Loucy (cell line): ENCODE results near the gene RARRES2.
A peak's percentile ranks its signal among the peaks of the same experiment; 100 is the strongest.
"Not testable (repeated sequence)": the region's sequence is repeated elsewhere in the genome, so short reads cannot be mapped to it uniquely, and the experiment has no call there.

Source experiments
- H2AFZ ChIP-seq: fragments of 200-600 bp; sonication (generic); 2 replicates; pipeline ENCODE4 v1.6.0; 2016; ENCODE audit warnings: antibody characterized with exemption, mild to moderate bottlenecking, low read length, moderate library complexity
- H3F3A ChIP-seq: fragments of 200-600 bp; 2 replicates; pipeline ENCODE4 v1.6.0; 2016; ENCODE audit warnings: antibody characterized with exemption, low read depth, mild to moderate bottlenecking
- H3K27me3 ChIP-seq: fragments of 200-600 bp; sonication (generic); 2 replicates; pipeline ENCODE4 v1.6.1; 2014; ENCODE audit warnings: low read length, mild to moderate bottlenecking; ENCODE audit not compliant: insufficient read depth, poor library complexity, severe bottlenecking
- H3K36me3 ChIP-seq: fragments of 200-600 bp; sonication (generic); 2 replicates; pipeline ENCODE4 v1.6.1; 2016; ENCODE audit warnings: low read length; ENCODE audit not compliant: insufficient read depth
- H3K4me1 ChIP-seq: fragments of 200-600 bp; sonication (generic); 2 replicates; pipeline ENCODE4 v1.5.1; 2014; ENCODE audit warnings: low read length, mild to moderate bottlenecking; ENCODE audit not compliant: insufficient read depth, poor library complexity, severe bottlenecking
- H3K4me2 ChIP-seq: fragments of 200-600 bp; sonication (generic); 2 replicates; pipeline ENCODE4 v1.6.0; 2014; ENCODE audit warnings: antibody characterized with exemption, low read length, low read depth, mild to moderate bottlenecking; ENCODE audit not compliant: poor library complexity, severe bottlenecking
- H3K4me3 ChIP-seq: fragments of 200-600 bp; sonication (generic); 2 replicates; pipeline ENCODE4 v1.5.1; 2014; ENCODE audit warnings: low read length, mild to moderate bottlenecking, mixed read lengths; ENCODE audit not compliant: poor library complexity, severe bottlenecking
- H3K79me2 ChIP-seq: fragments of 200-600 bp; sonication (generic); 2 replicates; pipeline ENCODE4 v1.6.1; 2014; ENCODE audit warnings: low read length; ENCODE audit not compliant: insufficient read depth
- H3K9ac ChIP-seq: fragments of 200-600 bp; sonication (generic); 2 replicates; pipeline ENCODE4 v1.6.0; 2014; ENCODE audit warnings: mild to moderate bottlenecking, low read depth, low read length, moderate library complexity; ENCODE audit not compliant: poor library complexity, severe bottlenecking
- H3K9me2 ChIP-seq: fragments of 200-600 bp; sonication (generic); replicated peaks from 2 replicates; pipeline ENCODE4 v1.6.1; 2016; ENCODE audit warnings: low read depth, low read length, mixed read lengths
- H3K9me3 ChIP-seq: fragments of 200-600 bp; sonication (generic); 2 replicates; pipeline ENCODE4 v1.6.1; 2014; ENCODE audit warnings: mild to moderate bottlenecking, antibody characterized with exemption, low read length, low read depth; ENCODE audit not compliant: insufficient read depth
- H4K20me1 ChIP-seq: fragments of 200-600 bp; sonication (generic); 2 replicates; pipeline ENCODE4 v1.6.0; 2014; ENCODE audit warnings: antibody characterized with exemption, low read length, mild to moderate bottlenecking; ENCODE audit not compliant: insufficient read depth, poor library complexity, severe bottlenecking
- EZH2phosphoT487 ChIP-seq: fragments of 200-600 bp; IDR thresholded peaks from 2 replicates; pipeline ENCODE4 v1.6.1; 2018; ENCODE audit warnings: antibody characterized with exemption, mild to moderate bottlenecking, moderate library complexity, borderline replicate concordance
- TF ChIP-seq, protein P1 (sequence below): fragments of 200-600 bp; sonication (generic); conservative IDR thresholded peaks from 2 replicates; pipeline ENCODE4 v1.5.1; 2014; ENCODE audit warnings: mild to moderate bottlenecking, antibody characterized with exemption, low read length

RARRES2 gene

DNA sequence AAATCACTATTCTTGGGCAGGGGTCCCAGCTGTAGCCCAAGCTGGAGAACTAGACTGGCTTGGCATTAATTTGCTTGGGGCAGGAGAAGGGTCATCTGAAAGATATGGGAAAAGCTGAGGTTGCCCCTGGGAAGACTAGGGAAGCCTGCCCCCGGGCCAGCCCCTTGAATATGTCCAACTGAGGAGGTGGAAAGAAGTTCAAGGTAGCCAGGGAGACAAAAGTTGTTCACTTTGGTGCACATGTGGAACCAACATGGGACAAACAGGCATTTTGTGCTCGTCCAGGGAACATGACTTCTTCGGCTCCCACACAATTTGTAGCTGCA lies 19.7 kb downstream of the RARRES2 start:
- Histone ChIP-seq H3K9ac (peak overlapping the region; percentile 100), H3F3A (no peaks in the 10 kb centered on the region), H2AFZ (no peak overlapping the region), H3K4me2 (peak overlapping the region; percentile 98), H3K27me3 (peaks cover 9% of the 10 kb centered on the region), H3K4me3 (peak overlapping the region; percentile 92), H3K9me2 (no peaks in the 10 kb centered on the region), H3K4me1 (peaks cover 56% of the 10 kb centered on the region), H4K20me1 (peaks cover 13% of the 10 kb centered on the region), H3K36me3 (peaks cover 9% of the 10 kb centered on the region; the same call in 1 of the 2 replicates), H3K9me3 (no peaks in the 10 kb centered on the region), H3K79me2 (peaks cover 62% of the 10 kb centered on the region)
- TF ChIP-seq, protein P1, sequence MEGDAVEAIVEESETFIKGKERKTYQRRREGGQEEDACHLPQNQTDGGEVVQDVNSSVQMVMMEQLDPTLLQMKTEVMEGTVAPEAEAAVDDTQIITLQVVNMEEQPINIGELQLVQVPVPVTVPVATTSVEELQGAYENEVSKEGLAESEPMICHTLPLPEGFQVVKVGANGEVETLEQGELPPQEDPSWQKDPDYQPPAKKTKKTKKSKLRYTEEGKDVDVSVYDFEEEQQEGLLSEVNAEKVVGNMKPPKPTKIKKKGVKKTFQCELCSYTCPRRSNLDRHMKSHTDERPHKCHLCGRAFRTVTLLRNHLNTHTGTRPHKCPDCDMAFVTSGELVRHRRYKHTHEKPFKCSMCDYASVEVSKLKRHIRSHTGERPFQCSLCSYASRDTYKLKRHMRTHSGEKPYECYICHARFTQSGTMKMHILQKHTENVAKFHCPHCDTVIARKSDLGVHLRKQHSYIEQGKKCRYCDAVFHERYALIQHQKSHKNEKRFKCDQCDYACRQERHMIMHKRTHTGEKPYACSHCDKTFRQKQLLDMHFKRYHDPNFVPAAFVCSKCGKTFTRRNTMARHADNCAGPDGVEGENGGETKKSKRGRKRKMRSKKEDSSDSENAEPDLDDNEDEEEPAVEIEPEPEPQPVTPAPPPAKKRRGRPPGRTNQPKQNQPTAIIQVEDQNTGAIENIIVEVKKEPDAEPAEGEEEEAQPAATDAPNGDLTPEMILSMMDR, result no peak

DNA sequence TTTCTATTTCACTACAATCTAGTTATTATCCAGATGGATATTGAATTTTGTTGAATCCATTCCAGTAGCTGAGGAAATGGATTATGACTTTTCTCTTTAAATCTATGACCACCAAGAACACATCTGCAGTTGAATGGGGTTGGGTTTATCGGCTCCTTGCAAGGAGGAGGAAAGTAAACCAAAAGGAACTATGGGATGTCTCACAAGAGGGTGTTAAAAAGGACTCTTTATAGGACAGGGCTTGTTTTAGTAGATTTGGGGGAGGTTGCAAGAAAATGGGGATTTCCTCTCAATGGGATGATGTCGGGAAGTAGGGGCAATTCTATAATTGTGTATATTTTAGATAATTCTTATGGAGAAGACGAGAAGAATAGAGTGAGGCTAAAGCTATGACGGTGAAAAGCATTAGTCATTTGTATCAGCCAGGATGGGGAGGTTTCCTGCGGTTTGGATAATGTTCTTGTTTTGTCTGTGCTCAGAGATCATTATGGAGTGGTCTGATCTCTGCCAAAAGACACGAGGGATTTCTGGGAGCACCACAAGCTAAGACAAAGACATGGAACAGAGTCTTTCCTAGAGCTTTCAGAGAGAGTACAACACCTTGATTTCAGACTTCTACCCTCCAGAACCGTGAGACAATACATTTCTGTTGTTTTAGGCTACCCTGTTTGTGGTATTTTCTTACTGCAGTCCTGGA lies 23.5 kb downstream of the RARRES2 start:
- peaks cover 24% of the 10 kb centered on the region for H3K79me2 ChIP-seq
- no peak overlapping the region for H3K4me3 ChIP-seq
- peaks cover 4% of the 10 kb centered on the region for H3K27me3 ChIP-seq
- H3K9me2 ChIP-seq, result no peaks in the 10 kb centered on the region
- H3K4me2 ChIP-seq, result no peak overlapping the region
- no peak overlapping the region for H3K9ac ChIP-seq
- peaks cover 33% of the 10 kb centered on the region for H3K4me1 ChIP-seq
- no peak overlapping the region for H2AFZ ChIP-seq
- TF ChIP-seq, protein P1, result no peak
- TF ChIP-seq EZH2phosphoT487, result no peak
- H3F3A ChIP-seq, result no peaks in the 10 kb centered on the region
- H3K36me3 ChIP-seq, result no peaks in the 10 kb centered on the region
- no peaks in the 10 kb centered on the region for H3K9me3 ChIP-seq
- H4K20me1 ChIP-seq, result no peaks in the 10 kb centered on the region

DNA sequence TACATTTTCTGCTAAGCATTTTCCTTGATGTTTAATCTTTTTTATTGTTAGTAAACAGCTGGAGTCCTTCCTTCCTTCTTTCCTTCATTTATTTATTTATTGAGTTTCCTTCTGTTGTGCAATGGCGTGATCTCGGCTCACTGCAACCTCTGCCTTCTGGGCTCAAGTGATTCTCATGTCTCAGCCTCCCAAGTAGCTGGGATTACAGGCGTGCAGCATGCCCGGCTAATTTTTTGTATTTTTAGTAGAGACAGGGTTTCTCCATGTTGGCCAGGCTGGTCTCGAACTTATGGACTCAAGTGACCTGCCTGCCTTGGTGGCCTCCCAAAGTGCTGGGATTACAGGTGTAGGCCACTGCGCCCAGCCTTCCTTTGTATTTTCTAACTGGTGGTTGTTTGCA lies 24.4 kb downstream of the RARRES2 start:
- not testable (repeated sequence) for H2AFZ ChIP-seq, H3F3A ChIP-seq, H3K9me3 ChIP-seq, H4K20me1 ChIP-seq, H3K4me2 ChIP-seq, H3K36me3 ChIP-seq, H3K27me3 ChIP-seq, H3K4me3 ChIP-seq, H3K9ac ChIP-seq, H3K9me2 ChIP-seq
- Histone ChIP-seq H3K79me2 (peaks cover 15% of the 10 kb centered on the region), H3K4me1 (peaks cover 31% of the 10 kb centered on the region)

DNA sequence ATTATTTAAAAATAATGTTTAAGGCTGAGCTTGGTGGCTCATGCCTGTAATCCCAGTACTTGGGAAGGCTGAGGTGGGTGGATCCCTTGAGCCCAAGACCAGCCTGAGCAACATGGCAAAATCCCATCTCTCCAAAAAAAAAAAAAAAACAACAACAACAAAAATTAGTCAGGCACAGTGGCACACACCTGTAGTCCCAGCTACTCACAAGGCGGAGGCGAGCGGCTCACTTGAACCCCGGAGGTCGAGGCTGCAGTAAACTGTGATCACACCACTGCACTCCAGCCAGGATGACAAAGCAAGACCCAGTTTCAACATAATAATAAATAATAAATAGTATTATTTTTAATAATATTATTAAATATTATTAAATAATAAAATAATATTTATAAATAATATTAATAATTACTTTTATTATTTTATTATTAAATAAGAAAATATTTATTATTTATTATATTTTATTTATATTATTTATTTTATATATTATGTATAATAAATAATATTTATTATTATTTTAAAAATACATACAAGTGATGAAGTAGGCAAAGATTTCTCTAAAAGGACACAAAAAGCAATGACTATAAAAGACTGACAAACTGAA lies 26.7 kb downstream of the RARRES2 start:
- Histone ChIP-seq H4K20me1 (no peaks in the 10 kb centered on the region), H3K9ac (no peak overlapping the region), H2AFZ (no peak overlapping the region), H3F3A (no peaks in the 10 kb centered on the region), H3K9me3 (no peaks in the 10 kb centered on the region), H3K9me2 (no peaks in the 10 kb centered on the region), H3K4me1 (peaks cover 14% of the 10 kb centered on the region), H3K27me3 (no peaks in the 10 kb centered on the region), H3K79me2 (no peaks in the 10 kb centered on the region), H3K36me3 (no peaks in the 10 kb centered on the region), H3K4me3 (no peak overlapping the region), H3K4me2 (no peak overlapping the region)
- TF ChIP-seq, protein P1, result no peak
- no peak for TF ChIP-seq EZH2phosphoT487
